H1 (cell line): ENCODE measurements around the gene FAHD1. TPM values are rescaled to one million over a fixed set of nuclear protein-coding genes. Genes with fewer than 3 reads are reported as not detected.

Experiments used
- EGR1 ChIP-seq: IDR thresholded peaks from 2 replicates; pipeline ENCODE4 v1.6.1; 2011; ENCODE audit warnings: low read depth, low read length, borderline replicate concordance
- JUN ChIP-seq: IDR thresholded peaks from 2 replicates; pipeline ENCODE4 v1.6.1; 2011; ENCODE audit warnings: low read depth, mild to moderate bottlenecking, improper control_type of control experiment, low read length
- KDM5A ChIP-seq: fragments of 200-600 bp; IDR thresholded peaks from 2 replicates; pipeline ENCODE4 v1.7.1; 2012; ENCODE audit warnings: mild to moderate bottlenecking, low read length, inconsistent platforms, mixed read lengths
- RAD21 ChIP-seq, 2 experiments: IDR thresholded peaks in 1 of 2; conservative IDR thresholded peaks in 1 of 2; 2 replicates each; pipeline ENCODE4 v1.6.1; 2011; ENCODE audit warnings: low read depth in 2 of 2, low read length in 2 of 2, improper control_type of control experiment in 1 of 2, inconsistent platforms in 1 of 2, mild to moderate bottlenecking in 1 of 2, moderate library complexity in 1 of 2
- SIRT6 ChIP-seq: IDR thresholded peaks from one replicate; pipeline ENCODE4 v1.7.1; 2012; ENCODE audit warnings: low read length, inconsistent platforms
- SP2 ChIP-seq: IDR thresholded peaks from 2 replicates; pipeline ENCODE4 v1.6.1; 2012; ENCODE audit warnings: mild to moderate bottlenecking, low read length, inconsistent platforms
- SP4 ChIP-seq: IDR thresholded peaks from 2 replicates; pipeline ENCODE4 v1.6.1; 2012; ENCODE audit warnings: low read length, inconsistent platforms
- polyA plus RNA-seq, 7 experiments: library from polyadenylated mRNA; depleted of rRNA in 3 of 7; stranded (reverse) in 5 of 7; unstranded in 2 of 7; fragments of >200 nt in 5 of 7; fragments of 200-250 nt in 2 of 7; gene quantifications; 1 replicate in 5 of 7; 2 replicates in 1 of 7; 4 replicates in 1 of 7; pipeline versions ENCODE4 v1.2.1 to v1.2.3, GENCODE V29; 2011 to 2013; ENCODE audit warnings: missing spikeins in 2 of 7, mixed read lengths in 2 of 7
- total RNA-seq: library from RNA; stranded (reverse); fragmentation: NEBNext Ultra II Directional; extraction: Animal tissue kit (Norgen Biotek cat#: 25700); gene quantifications from 2 replicates; pipeline ENCODE4 v1.2.1, GENCODE V29; 2021
- TF ChIP-seq, protein P1 (sequence below): fragments of 300-600 bp; sonication (generic); IDR thresholded peaks from 2 replicates; pipeline ENCODE4 v1.7.1; 2012; ENCODE audit warnings: low read length, moderate library complexity, mild to moderate bottlenecking, inconsistent platforms; ENCODE audit not compliant: insufficient replicate concordance

FAHD1 gene
- total and polyA plus RNA-seq, 2 of the 8 experiments (the other 6 are each of a cell fraction or from before 2014, with no cell fraction given): 20.4 to 31.9 TPM

DNA sequence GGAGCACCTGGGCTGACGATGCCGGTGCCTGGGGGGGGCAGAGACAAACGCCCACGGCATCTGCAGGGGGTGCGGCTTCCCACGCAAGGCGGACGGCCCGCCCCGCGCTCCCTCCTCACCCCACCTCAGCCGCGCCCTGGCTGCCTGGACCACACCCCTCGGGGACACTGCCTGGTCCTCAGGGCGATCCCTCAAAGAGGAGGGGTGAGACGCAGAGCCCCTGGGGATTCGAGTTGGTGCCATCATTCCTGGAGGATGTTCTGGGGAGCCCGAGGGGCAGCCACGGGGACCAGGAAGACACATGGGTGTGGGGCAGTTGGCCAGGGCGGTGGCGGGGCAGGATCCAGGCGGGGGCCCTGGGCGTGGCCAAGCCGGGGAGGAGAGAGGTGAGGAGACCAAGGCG is 37.4 kb upstream of the FAHD1 start (continued):
- TF ChIP-seq, protein P1, sequence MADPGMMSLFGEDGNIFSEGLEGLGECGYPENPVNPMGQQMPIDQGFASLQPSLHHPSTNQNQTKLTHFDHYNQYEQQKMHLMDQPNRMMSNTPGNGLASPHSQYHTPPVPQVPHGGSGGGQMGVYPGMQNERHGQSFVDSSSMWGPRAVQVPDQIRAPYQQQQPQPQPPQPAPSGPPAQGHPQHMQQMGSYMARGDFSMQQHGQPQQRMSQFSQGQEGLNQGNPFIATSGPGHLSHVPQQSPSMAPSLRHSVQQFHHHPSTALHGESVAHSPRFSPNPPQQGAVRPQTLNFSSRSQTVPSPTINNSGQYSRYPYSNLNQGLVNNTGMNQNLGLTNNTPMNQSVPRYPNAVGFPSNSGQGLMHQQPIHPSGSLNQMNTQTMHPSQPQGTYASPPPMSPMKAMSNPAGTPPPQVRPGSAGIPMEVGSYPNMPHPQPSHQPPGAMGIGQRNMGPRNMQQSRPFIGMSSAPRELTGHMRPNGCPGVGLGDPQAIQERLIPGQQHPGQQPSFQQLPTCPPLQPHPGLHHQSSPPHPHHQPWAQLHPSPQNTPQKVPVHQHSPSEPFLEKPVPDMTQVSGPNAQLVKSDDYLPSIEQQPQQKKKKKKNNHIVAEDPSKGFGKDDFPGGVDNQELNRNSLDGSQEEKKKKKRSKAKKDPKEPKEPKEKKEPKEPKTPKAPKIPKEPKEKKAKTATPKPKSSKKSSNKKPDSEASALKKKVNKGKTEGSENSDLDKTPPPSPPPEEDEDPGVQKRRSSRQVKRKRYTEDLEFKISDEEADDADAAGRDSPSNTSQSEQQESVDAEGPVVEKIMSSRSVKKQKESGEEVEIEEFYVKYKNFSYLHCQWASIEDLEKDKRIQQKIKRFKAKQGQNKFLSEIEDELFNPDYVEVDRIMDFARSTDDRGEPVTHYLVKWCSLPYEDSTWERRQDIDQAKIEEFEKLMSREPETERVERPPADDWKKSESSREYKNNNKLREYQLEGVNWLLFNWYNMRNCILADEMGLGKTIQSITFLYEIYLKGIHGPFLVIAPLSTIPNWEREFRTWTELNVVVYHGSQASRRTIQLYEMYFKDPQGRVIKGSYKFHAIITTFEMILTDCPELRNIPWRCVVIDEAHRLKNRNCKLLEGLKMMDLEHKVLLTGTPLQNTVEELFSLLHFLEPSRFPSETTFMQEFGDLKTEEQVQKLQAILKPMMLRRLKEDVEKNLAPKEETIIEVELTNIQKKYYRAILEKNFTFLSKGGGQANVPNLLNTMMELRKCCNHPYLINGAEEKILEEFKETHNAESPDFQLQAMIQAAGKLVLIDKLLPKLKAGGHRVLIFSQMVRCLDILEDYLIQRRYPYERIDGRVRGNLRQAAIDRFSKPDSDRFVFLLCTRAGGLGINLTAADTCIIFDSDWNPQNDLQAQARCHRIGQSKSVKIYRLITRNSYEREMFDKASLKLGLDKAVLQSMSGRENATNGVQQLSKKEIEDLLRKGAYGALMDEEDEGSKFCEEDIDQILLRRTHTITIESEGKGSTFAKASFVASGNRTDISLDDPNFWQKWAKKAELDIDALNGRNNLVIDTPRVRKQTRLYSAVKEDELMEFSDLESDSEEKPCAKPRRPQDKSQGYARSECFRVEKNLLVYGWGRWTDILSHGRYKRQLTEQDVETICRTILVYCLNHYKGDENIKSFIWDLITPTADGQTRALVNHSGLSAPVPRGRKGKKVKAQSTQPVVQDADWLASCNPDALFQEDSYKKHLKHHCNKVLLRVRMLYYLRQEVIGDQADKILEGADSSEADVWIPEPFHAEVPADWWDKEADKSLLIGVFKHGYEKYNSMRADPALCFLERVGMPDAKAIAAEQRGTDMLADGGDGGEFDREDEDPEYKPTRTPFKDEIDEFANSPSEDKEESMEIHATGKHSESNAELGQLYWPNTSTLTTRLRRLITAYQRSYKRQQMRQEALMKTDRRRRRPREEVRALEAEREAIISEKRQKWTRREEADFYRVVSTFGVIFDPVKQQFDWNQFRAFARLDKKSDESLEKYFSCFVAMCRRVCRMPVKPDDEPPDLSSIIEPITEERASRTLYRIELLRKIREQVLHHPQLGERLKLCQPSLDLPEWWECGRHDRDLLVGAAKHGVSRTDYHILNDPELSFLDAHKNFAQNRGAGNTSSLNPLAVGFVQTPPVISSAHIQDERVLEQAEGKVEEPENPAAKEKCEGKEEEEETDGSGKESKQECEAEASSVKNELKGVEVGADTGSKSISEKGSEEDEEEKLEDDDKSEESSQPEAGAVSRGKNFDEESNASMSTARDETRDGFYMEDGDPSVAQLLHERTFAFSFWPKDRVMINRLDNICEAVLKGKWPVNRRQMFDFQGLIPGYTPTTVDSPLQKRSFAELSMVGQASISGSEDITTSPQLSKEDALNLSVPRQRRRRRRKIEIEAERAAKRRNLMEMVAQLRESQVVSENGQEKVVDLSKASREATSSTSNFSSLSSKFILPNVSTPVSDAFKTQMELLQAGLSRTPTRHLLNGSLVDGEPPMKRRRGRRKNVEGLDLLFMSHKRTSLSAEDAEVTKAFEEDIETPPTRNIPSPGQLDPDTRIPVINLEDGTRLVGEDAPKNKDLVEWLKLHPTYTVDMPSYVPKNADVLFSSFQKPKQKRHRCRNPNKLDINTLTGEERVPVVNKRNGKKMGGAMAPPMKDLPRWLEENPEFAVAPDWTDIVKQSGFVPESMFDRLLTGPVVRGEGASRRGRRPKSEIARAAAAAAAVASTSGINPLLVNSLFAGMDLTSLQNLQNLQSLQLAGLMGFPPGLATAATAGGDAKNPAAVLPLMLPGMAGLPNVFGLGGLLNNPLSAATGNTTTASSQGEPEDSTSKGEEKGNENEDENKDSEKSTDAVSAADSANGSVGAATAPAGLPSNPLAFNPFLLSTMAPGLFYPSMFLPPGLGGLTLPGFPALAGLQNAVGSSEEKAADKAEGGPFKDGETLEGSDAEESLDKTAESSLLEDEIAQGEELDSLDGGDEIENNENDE: no peak
- no peak for TF ChIP-seq EGR1
- no peak for TF ChIP-seq KDM5A
- TF ChIP-seq SP4: no peak
- no peak for TF ChIP-seq SP2
- no peak for TF ChIP-seq SIRT6
- TF ChIP-seq RAD21 (IDR thresholded peaks at IDR 0.05 in 1 of 2, conservative IDR thresholded peaks at IDR 0.05 in 1 of 2; ENCODE audit: low read depth in 2 of 2, low read length in 2 of 2): no peak
- TF ChIP-seq JUN: no peak
- TF ChIP-seq, all 59 proteins: peak for 0
